Measurements from ENCODE around the gene GIN1. TPM values are rescaled to one million over a fixed set of nuclear protein-coding genes. Genes with fewer than 3 reads are reported as not detected.

The GIN1 gene
- total and polyA plus RNA-seq, 9 of the 15 experiments (the other 6 are each of a cell fraction or from before 2014, with no cell fraction given), result 2.4 to 9.8 (median 7.8) TPM

DNA sequence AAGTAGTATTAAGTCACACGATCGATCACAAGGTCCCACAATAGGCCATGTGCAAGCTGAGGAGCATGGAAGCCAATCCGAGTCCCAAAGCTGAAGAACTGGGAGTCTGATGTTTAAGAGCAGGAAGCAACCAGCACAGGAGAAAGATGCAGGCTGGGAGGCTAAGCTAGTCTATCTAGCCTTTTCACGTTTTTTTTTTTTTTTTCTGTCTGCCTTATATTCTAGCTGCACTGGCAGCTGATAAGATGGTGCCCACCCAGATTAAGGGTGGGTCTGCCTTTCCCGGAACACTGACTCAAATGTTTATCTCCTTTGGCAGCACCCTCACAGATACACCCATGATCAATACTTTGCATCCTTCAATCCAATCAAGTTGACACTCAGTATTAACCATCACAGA is 6.6 kb upstream of the GIN1 start:
- intact Hi-C loops (cut with micrococcal nuclease) (loop anchor here (10.0 kb wide), 1 partner anchor 958 kb away; no protein-coding TSS in a partner anchor), in situ Hi-C loops (cut with MboI) (no loop called here)
- no peaks in the 10 kb centered on the region for H4K20me1 ChIP-seq (replicated peaks; ENCODE audit: control insufficient read depth, insufficient read depth, low read length)
- no peak for DNase-seq (ENCODE audit: extremely low read depth in 1 of 4, low spot score in 3 of 4)
- no TSS peak for BruUV-seq (replicated peaks)
- H2AFZ ChIP-seq (ENCODE audit: low read depth, low read length), result no peak overlapping the region
- TF ChIP-seq ELF1 (tag; IDR thresholded peaks at IDR 0.05) (no peak), MEIS2 (IDR thresholded peaks at IDR 0.05; ENCODE audit: partially characterized antibody) (no peak), U2AF2 (optimal IDR thresholded peaks at IDR 0.05; ENCODE audit: low read depth, low read length) (no peak), TSC22D4 (tag; IDR thresholded peaks at IDR 0.05) (no peak), ZNF408 (CRISPR knock-in tag; IDR thresholded peaks at IDR 0.05; ENCODE audit: low read depth) (no peak), NCOA2 (IDR thresholded peaks at IDR 0.05; ENCODE audit: partially characterized antibody in 2 of 2) (no peak), NFATC3 (IDR thresholded peaks at IDR 0.05) (no peak), NFXL1 (CRISPR knock-in tag; IDR thresholded peaks at IDR 0.05) (no peak)
- TF ChIP-seq, protein P1, sequence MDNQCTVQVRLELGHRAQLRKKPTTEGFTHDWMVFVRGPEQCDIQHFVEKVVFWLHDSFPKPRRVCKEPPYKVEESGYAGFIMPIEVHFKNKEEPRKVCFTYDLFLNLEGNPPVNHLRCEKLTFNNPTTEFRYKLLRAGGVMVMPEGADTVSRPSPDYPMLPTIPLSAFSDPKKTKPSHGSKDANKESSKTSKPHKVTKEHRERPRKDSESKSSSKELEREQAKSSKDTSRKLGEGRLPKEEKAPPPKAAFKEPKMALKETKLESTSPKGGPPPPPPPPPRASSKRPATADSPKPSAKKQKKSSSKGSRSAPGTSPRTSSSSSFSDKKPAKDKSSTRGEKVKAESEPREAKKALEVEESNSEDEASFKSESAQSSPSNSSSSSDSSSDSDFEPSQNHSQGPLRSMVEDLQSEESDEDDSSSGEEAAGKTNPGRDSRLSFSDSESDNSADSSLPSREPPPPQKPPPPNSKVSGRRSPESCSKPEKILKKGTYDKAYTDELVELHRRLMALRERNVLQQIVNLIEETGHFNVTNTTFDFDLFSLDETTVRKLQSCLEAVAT (IDR thresholded peaks at IDR 0.05), result no peak
- no peak overlapping the region for H3K27ac ChIP-seq (ENCODE audit: extremely low read depth, low read depth, low read length)
- H3K4me3 ChIP-seq, result no peak overlapping the region
- ATAC-seq, result peak; percentile 11
- H3K9me3 ChIP-seq (replicated peaks; ENCODE audit: control insufficient read depth, insufficient read depth, low read depth, low read length), result no peaks in the 10 kb centered on the region
- ChIA-PET CTCF (ENCODE audit: low intra/inter-chr PET ratio) (no interaction called here), POLR2A (interaction anchor here (0.6 kb wide), 1 partner anchor 428 kb away, joined by 3 read pairs; no protein-coding TSS in a partner anchor)
- no peak overlapping the region for H3K4me2 ChIP-seq (ENCODE audit: insufficient read depth, low read length)
- no peak for FAIRE-seq
- H3K9me1 ChIP-seq (ENCODE audit: control insufficient read depth, insufficient read depth, low read length), result no peaks in the 10 kb centered on the region
- no peak overlapping the region for H3K9ac ChIP-seq (ENCODE audit: insufficient read depth in 1 of 2, low read depth in 2 of 2, low read length in 2 of 2)
- H3K27me3 ChIP-seq (ENCODE audit: control insufficient read depth in 2 of 2, insufficient read depth in 2 of 2, low read length in 2 of 2), result no peaks in the 10 kb centered on the region
- H3K79me2 ChIP-seq (ENCODE audit: control insufficient read depth, insufficient read depth, low read length), result peaks cover 90% of the 10 kb centered on the region
- peaks cover 45% of the 10 kb centered on the region for H3K36me3 ChIP-seq (ENCODE audit: control insufficient read depth, insufficient read depth, low read length)
- H3K4me1 ChIP-seq (replicated peaks in 1 of 2; ENCODE audit: control insufficient read depth in 2 of 2, insufficient read depth in 2 of 2, low read length in 2 of 2), result peaks cover 0 to 12% of the 10 kb centered on the region in 2 experiments; a peak in 3 of 5 replicates
- 49% methylated on average over 5 of the region's 5 CpGs for WGBS (ENCODE audit: insufficient coverage, low coverage, missing lambda C conversion rate)
